HEK293 (cell line): ENCODE results near the gene PLCG1.
A peak's percentile ranks its signal among the peaks of the same experiment; 100 is the strongest.

Source experiments
- CTCF ChIA-PET: fragments of 350-600 bp; formaldehyde crosslinking; extraction: SDS; loops from one replicate; lab custom pipeline; 2021; ENCODE audit warnings: antibody characterized with exemption; lab: Yijun Ruan, JAX
- POLR2A ChIA-PET: fragments of 300-600 bp; formaldehyde crosslinking; extraction: SDS; loops from one replicate; lab custom pipeline; 2020; ENCODE audit warnings: antibody characterized with exemption, inconsistent platforms; lab: Yijun Ruan, JAX
- H3K27ac ChIP-seq: fragments of 200-500 bp; sonication (Bioruptor generic); 2 replicates; pipeline ENCODE4 v1.5.1; 2014; ENCODE audit warnings: low read depth, low read length, control low read depth, inconsistent platforms; ENCODE audit errors: extremely low read depth
- H3K36me3 ChIP-seq, 2 experiments: fragments of 200-500 bp in 1 of 2; sonication (Bioruptor generic) in 1 of 2; 1 replicate in 1 of 2; 2 replicates in 1 of 2; pipeline ENCODE4 v1.5.1; 2014 to 2017; ENCODE audit warnings: inconsistent platforms in 2 of 2, low read length in 2 of 2; ENCODE audit not compliant: control insufficient read depth in 2 of 2, insufficient read depth in 1 of 2
- H3K4me1 ChIP-seq: fragments of 200-500 bp; sonication (Bioruptor generic); 2 replicates; pipeline ENCODE4 v1.5.1; 2014; ENCODE audit warnings: mild to moderate bottlenecking, low read length, inconsistent platforms; ENCODE audit not compliant: control insufficient read depth, insufficient read depth
- H3K4me3 ChIP-seq: 2 replicates; pipeline ENCODE4 v1.5.1; 2011; ENCODE audit warnings: low read depth, mild to moderate bottlenecking, control low read depth, low read length, moderate library complexity
- H3K9me3 ChIP-seq: fragments of 200-500 bp; sonication (Bioruptor generic); 2 replicates; pipeline ENCODE4 v1.5.1; 2014; ENCODE audit warnings: low read depth, low read length, inconsistent platforms; ENCODE audit not compliant: control insufficient read depth, insufficient read depth
- EGR2 ChIP-seq: fragments of 450-650 bp; formaldehyde crosslinking; IDR thresholded peaks from 2 replicates; pipeline ENCODE4 v1.5.1; 2016; ENCODE audit warnings: low read depth, missing biosample characterization, missing genetic modification characterization
- ZBTB44 ChIP-seq: fragments of 450-650 bp; IDR thresholded peaks from 2 replicates; pipeline ENCODE4 v1.5.1; 2018; ENCODE audit warnings: missing biosample characterization, mild to moderate bottlenecking, missing genetic modification characterization
- ZFHX2 ChIP-seq: fragments of 450-650 bp; formaldehyde crosslinking; conservative IDR thresholded peaks from 2 replicates; pipeline ENCODE4 v1.5.1; 2016; ENCODE audit warnings: missing biosample characterization, missing genetic modification characterization
- ZIC2 ChIP-seq: fragments of 450-650 bp; formaldehyde crosslinking; IDR thresholded peaks from 2 replicates; pipeline ENCODE4 v1.5.1; 2016; ENCODE audit warnings: missing biosample characterization, missing genetic modification characterization
- ZNF138 ChIP-seq: fragments of 450-650 bp; formaldehyde crosslinking; IDR thresholded peaks from 2 replicates; pipeline ENCODE4 v1.5.1; 2016; ENCODE audit warnings: missing biosample characterization, missing genetic modification characterization, borderline replicate concordance
- ZNF292 ChIP-seq: fragments of 450-650 bp; formaldehyde crosslinking; IDR thresholded peaks from 2 replicates; pipeline ENCODE4 v1.5.1; 2016; ENCODE audit warnings: low read depth, missing biosample characterization, missing genetic modification characterization, borderline replicate concordance
- ZNF549 ChIP-seq: fragments of 450-650 bp; IDR thresholded peaks from 2 replicates; pipeline ENCODE4 v1.5.1; 2018; ENCODE audit warnings: missing biosample characterization, missing genetic modification characterization, mild to moderate bottlenecking, inconsistent platforms, moderate library complexity
- ZNF626 ChIP-seq: fragments of 450-650 bp; sonication (Bioruptor Pico); formaldehyde crosslinking; IDR thresholded peaks from 2 replicates; pipeline ENCODE4 v1.5.1; 2018; ENCODE audit warnings: missing biosample characterization, missing genetic modification characterization, inconsistent platforms
- ZNF792 ChIP-seq: fragments of 450-650 bp; formaldehyde crosslinking; IDR thresholded peaks from 2 replicates; pipeline ENCODE4 v1.5.1; 2016; ENCODE audit warnings: missing biosample characterization, missing genetic modification characterization
- ZXDB ChIP-seq: fragments of 450-650 bp; formaldehyde crosslinking; IDR thresholded peaks from 2 replicates; pipeline ENCODE4 v1.5.1; 2016; ENCODE audit warnings: missing biosample characterization, missing genetic modification characterization
- TF ChIP-seq, protein P1 (sequence below): fragments of 450-650 bp; formaldehyde crosslinking; IDR thresholded peaks from 2 replicates; pipeline ENCODE4 v1.5.1; 2016; ENCODE audit warnings: missing biosample characterization, missing genetic modification characterization
- TF ChIP-seq, protein P2 (sequence below): fragments of 450-650 bp; formaldehyde crosslinking; IDR thresholded peaks from 2 replicates; pipeline ENCODE4 v1.5.1; 2016; ENCODE audit warnings: missing biosample characterization, missing genetic modification characterization
- TF ChIP-seq, protein P3 (sequence below): fragments of 450-650 bp; formaldehyde crosslinking; IDR thresholded peaks from 2 replicates; pipeline ENCODE4 v1.5.1; 2016; ENCODE audit warnings: missing biosample characterization, missing genetic modification characterization
- TF ChIP-seq, protein P4 (sequence below): fragments of 450-650 bp; formaldehyde crosslinking; IDR thresholded peaks from 2 replicates; pipeline ENCODE4 v1.5.1; 2016; ENCODE audit warnings: missing biosample characterization, missing genetic modification characterization
- TF ChIP-seq, protein P5 (sequence below): fragments of 450-650 bp; formaldehyde crosslinking; IDR thresholded peaks from 2 replicates; pipeline ENCODE4 v1.5.1; 2016; ENCODE audit warnings: missing biosample characterization, missing genetic modification characterization, borderline replicate concordance

The PLCG1 gene

DNA sequence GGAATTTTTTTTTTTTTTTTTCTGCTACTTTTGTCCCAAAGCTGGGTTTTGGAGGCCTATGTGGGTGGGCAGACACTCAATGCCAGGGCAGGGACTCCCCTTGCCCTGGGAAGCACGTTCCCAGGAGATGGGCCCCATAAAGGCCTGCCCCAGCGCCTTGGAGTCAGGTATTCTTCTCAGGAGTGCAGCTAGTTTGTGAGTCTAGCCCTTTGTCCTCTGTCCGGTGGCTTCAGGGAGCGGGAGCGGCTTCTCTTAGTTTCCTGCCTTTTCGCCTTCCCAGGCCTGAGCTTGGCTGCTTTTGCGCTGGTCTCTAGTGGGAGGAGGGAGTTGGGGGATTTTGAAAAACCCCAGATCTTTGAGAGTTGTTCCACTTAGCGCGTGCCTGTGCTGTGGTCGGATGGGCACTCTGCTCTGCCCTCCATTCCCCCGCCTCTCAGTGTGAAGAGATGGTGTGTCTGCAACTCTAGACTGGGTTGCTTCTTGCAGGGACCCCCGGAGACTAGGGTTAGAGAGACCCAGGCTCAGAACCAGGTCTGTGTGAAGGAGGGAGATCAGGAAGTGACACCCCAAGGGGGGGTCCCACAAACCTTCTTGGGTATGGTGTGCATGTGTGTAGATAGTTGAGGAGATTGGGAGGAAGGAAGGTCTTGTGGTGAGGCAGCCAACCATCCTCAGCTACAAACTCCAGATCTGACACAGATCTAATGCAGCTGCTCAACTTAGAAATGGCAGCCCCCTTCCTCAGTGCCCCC lies 1.3 kb downstream of the PLCG1 start:
- Histone ChIP-seq H3K4me1 (no peaks in the 10 kb centered on the region), H3K9me3 (no peaks in the 10 kb centered on the region)
- POLR2A ChIA-PET, result interaction anchor here (0.5 to 2.1 kb wide), 6 partner anchors 9 to 202 kb away, joined by 3 to 6 read pairs (median 4); partner anchors contain the start of gene LPIN3
- TF ChIP-seq, protein P1, sequence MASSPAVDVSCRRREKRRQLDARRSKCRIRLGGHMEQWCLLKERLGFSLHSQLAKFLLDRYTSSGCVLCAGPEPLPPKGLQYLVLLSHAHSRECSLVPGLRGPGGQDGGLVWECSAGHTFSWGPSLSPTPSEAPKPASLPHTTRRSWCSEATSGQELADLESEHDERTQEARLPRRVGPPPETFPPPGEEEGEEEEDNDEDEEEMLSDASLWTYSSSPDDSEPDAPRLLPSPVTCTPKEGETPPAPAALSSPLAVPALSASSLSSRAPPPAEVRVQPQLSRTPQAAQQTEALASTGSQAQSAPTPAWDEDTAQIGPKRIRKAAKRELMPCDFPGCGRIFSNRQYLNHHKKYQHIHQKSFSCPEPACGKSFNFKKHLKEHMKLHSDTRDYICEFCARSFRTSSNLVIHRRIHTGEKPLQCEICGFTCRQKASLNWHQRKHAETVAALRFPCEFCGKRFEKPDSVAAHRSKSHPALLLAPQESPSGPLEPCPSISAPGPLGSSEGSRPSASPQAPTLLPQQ (tag by site-specific recombination), result 0 out of 2 replicates have a peak, but pooled peaks have one; percentile 26
- TF ChIP-seq ZBTB44, result no peak
- TF ChIP-seq, protein P2, sequence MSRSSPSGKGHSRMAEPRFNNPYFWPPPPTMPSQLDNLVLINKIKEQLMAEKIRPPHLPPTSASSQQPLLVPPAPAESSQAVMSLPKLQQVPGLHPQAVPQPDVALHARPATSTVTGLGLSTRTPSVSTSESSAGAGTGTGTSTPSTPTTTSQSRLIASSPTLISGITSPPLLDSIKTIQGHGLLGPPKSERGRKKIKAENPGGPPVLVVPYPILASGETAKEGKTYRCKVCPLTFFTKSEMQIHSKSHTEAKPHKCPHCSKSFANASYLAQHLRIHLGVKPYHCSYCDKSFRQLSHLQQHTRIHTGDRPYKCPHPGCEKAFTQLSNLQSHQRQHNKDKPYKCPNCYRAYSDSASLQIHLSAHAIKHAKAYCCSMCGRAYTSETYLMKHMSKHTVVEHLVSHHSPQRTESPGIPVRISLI, result no peak
- TF ChIP-seq, all 188 proteins: peak for 1
- peaks cover 0 to 39% of the 10 kb centered on the region in 2 experiments; a peak in 1 of 3 replicates for H3K36me3 ChIP-seq
- CTCF ChIA-PET, result interaction anchor here (5.1 kb wide), 1 partner anchor 202 kb away, joined by 39 read pairs; the partner anchor contains the start of gene LPIN3
- peak overlapping the region; percentile 88 for H3K4me3 ChIP-seq
- H3K27ac ChIP-seq, result peak overlapping the region; percentile 76

DNA sequence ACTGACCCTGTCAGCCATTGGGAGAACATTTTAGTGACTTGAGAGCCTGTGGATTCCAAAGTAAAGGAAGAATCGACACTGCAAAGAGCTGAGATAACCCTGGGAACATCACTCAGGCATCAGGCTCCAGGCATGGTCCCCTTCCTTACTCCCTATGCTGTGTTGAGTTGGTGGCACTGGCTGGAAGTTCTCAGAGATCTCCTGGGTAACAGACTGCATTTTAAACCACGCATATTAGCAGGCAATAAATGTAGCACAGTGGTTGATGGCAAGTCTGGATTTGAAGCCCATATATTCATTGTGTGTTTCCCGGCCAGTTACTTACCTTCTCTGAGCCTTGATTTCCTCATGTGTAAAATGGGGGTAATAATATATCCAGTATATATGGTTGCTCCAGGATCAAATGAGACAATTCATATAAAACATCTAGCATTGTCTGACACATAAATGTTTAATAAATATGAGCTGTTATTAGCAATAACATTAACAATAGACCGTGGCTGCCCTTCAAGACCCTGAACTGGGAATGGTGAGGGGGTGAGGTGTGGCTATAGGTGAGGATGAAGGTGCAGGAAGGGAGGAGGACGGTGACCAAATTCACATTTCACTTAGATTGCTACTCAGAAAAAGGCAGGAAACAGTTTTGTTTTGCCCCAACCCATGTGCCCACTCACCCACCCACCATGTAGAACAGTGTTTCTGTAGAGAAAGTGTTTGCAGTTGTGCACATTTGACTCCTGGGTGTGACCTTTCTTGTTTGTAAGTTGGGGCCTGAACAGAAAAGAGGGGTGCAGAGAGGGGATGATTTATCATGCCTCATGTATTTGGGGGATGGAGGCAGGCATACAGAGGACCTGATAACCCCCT lies 2.1 kb downstream of the PLCG1 start:
- no peaks in the 10 kb centered on the region for H3K9me3 ChIP-seq
- CTCF ChIA-PET, result no interaction called here
- POLR2A ChIA-PET, result interaction anchor here (2.1 kb wide), 1 partner anchor 14 kb away, joined by 5 read pairs; no protein-coding TSS in a partner anchor
- H3K36me3 ChIP-seq, result peaks cover 0 to 46% of the 10 kb centered on the region in 2 experiments; a peak in 1 of 3 replicates
- H3K4me1 ChIP-seq, result no peaks in the 10 kb centered on the region
- no peak overlapping the region for H3K27ac ChIP-seq
- no peak overlapping the region; the same call in 1 of the 2 replicates for H3K4me3 ChIP-seq
- peak; percentile 84 for TF ChIP-seq ZFHX2 (tag by site-specific recombination)
- no peak for TF ChIP-seq ZNF626 (tag by site-specific recombination)
- peak; percentile 82 for TF ChIP-seq EGR2 (tag by site-specific recombination)
- TF ChIP-seq, protein P3, sequence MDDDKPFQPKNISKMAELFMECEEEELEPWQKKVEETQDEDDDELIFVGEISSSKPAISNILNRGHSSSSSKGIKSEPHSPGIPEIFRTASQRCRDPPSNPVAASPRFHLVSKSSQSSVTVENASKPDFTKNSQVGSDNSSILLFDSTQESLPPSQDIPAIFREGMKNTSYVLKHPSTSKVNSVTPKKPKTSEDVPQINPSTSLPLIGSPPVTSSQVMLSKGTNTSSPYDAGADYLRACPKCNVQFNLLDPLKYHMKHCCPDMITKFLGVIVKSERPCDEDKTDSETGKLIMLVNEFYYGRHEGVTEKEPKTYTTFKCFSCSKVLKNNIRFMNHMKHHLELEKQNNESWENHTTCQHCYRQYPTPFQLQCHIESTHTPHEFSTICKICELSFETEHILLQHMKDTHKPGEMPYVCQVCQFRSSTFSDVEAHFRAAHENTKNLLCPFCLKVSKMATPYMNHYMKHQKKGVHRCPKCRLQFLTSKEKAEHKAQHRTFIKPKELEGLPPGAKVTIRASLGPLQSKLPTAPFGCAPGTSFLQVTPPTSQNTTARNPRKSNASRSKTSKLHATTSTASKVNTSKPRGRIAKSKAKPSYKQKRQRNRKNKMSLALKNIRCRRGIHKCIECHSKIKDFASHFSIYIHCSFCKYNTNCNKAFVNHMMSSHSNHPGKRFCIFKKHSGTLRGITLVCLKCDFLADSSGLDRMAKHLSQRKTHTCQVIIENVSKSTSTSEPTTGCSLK, result no peak

- no peak overlapping the region for H3K27ac ChIP-seq
- no peak for TF ChIP-seq ZNF792 (tag by site-specific recombination)
- TF ChIP-seq, protein P4, sequence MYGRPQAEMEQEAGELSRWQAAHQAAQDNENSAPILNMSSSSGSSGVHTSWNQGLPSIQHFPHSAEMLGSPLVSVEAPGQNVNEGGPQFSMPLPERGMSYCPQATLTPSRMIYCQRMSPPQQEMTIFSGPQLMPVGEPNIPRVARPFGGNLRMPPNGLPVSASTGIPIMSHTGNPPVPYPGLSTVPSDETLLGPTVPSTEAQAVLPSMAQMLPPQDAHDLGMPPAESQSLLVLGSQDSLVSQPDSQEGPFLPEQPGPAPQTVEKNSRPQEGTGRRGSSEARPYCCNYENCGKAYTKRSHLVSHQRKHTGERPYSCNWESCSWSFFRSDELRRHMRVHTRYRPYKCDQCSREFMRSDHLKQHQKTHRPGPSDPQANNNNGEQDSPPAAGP (tag by site-specific recombination), result no peak
- no peak for TF ChIP-seq ZNF138 (tag by site-specific recombination)
- TF ChIP-seq ZNF292, result no peak
- no peak for TF ChIP-seq ZXDB (tag by site-specific recombination)
- no peak for TF ChIP-seq ZIC2 (tag by site-specific recombination)
- no peak for TF ChIP-seq ZNF549 (tag by site-specific recombination)
- TF ChIP-seq, protein P5, sequence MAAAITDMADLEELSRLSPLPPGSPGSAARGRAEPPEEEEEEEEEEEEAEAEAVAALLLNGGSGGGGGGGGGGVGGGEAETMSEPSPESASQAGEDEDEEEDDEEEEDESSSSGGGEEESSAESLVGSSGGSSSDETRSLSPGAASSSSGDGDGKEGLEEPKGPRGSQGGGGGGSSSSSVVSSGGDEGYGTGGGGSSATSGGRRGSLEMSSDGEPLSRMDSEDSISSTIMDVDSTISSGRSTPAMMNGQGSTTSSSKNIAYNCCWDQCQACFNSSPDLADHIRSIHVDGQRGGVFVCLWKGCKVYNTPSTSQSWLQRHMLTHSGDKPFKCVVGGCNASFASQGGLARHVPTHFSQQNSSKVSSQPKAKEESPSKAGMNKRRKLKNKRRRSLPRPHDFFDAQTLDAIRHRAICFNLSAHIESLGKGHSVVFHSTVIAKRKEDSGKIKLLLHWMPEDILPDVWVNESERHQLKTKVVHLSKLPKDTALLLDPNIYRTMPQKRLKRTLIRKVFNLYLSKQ (tag by site-specific recombination), result no peak
- TF ChIP-seq, all 188 proteins: peak for 0
- no peaks in the 10 kb centered on the region for H3K4me1 ChIP-seq
- CTCF ChIA-PET, result interaction anchor here (0.5 kb wide), 1 partner anchor 14 kb away, joined by 3 read pairs; no protein-coding TSS in a partner anchor
- no peaks in the 10 kb centered on the region for H3K9me3 ChIP-seq
- no peak overlapping the region for H3K4me3 ChIP-seq
- POLR2A ChIA-PET, result interaction anchor here (0.6 kb wide), 1 partner anchor 152 kb away, joined by 5 read pairs; no protein-coding TSS in a partner anchor
- H3K36me3 ChIP-seq, result peaks cover 0 to 55% of the 10 kb centered on the region in 2 experiments; a peak in 1 of 3 replicates
Observed at GRCh38 chr20:41140226-41141133, 3.1 kb downstream of the PLCG1 start.
